Left forelimb (tissue), 1 donor: Measurements from ENCODE around the gene CKAP2L.
"Not testable (repeated sequence)": the region's sequence is repeated elsewhere in the genome, so short reads cannot be mapped to it uniquely, and the experiment has no call there.

Source experiments
- DNase-seq: peaks from one replicate; pipeline ENCODE4 v3.0.0-alpha.2; 2018; ENCODE audit warnings: low spot score

CKAP2L gene

DNA sequence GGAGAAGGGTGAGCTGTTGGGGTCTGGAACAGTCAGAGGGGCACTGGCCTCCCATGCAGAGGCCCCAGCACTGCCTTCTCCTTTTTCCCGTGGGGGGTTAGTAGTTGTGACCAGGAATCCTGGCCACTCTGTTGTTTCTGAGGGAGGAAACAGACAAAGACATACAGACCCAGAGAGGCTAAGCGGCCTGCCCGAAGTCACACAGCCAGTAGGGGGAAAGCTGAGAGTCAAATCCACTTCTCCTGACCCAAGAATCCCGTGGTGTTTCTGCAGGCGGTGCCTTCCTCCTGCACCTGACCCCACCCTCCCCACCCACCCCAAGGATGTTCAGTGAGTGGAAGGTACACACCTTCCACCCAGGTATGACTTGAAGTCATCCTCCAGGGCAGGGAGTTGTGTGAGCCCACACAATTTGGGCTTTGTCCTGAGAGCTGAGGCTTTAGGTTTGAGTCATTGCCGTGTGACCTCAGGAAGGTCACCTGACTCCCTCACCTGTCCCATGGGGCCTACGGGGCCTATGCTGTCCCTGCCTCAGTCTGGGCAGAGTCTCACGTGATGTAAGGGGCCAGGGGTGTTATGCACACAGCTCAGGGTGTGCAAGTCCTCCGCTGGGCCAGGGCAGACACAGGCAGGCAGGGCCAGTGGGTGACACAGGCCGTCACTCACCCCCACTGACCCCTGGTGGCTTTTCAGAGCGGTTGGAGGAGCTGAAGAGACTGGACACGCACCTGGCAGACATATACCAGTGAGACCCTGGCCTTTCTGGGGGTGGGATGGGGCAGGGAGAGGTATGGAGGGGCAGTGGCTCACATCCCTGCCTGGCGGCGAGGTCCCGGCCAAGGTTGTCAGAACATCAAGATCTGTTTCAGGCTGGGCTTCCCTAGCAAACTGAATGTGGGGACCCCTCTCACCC lies 38.6 kb downstream of the CKAP2L start:
- no peak for DNase-seq

GRCh38 chr2:112724591-112725525 lies 39.6 kb downstream of the CKAP2L start:
- no peak for DNase-seq

GRCh38 chr2:112723995-112724394 lies 40.4 kb downstream of the CKAP2L start:
- DNase-seq = no peak

DNA sequence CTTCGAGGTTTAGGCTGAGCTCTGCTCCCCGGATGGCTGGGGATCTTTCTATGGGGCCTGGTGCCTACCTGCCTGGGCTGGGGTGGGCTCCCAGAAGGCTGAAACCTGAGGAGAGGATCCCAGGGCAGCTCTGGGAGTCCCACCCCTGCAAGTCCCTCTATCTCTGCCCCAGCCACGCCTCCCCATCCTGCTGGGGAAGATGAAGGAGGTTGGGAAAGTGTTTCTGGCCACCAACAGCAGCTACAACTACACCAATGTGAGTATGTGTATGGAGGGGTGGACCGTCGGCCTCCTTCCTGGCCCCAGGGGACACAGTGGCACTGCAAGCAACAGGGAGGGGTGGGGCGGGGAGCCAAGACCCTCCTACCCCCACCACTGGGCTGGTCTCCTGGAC lies 40.9 kb downstream of the CKAP2L start:
- DNase-seq = no peak

DNA sequence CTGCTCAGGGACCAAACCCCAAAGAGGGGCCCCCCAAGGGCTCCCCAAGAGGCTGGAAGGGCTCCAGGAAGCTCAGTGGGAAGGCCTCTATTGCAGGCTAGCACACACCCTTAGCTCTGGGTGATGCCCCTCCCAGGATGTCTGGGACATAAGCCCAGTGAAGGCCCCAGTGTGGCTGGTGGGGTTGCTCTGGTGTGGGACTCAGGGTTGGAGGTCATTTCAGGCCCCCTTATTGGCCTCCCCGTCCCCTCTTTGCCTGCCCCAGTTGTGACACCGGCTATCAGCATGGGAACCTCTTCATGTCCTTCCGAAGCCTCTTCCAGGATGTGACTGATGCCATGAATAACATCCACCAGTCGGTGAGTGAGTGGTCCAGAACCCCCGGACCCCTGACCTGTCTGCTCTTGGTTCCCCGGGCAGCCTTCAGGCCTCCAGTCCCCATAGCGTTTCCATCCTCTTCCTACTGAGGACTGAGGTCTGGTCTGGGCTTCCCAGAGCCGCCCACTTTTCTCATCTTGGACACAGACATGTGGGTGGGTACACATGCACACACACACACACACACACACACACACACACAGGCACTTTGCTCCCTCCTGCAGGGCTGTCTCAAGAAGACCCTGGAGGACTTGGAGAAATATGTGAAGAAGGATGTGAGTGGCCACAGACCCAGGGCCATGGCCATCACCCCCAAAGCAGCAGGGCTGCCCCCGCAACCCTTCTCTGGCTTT lies 41.4 kb downstream of the CKAP2L start:
- no peak for DNase-seq

DNA sequence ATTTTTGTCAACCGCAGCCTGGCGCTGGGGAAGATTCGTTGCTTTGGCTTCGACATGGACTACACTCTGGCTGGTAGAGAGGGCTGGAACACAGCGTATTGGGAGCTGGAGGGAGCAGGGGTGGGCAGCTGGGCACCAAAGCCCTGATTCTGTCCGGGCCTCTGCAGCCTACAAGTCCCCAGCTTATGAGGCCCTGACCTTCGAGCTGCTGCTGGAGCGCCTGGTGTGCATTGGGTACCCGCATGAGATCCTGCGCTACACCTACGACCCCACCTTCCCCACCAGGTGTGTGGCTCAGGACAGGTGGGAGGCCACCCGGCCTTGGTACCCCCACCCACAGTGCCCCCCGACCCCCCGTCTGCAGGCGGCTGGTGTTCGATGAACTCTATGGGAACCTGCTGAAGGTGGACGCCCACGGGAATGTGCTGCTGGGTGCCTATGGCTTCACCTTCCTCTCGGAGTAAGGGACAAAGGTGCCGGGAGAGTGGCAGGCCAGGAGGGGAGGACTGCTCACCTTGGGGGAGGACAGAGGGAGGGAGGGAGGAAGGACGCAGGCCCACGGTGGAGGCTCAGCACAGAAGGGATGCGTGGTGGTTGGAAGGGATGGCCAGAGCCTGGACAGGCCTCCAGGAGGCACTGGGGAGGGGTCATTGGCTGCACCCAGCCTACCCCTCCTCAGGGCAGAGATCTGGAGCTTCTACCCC lies 42.4 kb downstream of the CKAP2L start:
- DNase-seq = no peak

DNA sequence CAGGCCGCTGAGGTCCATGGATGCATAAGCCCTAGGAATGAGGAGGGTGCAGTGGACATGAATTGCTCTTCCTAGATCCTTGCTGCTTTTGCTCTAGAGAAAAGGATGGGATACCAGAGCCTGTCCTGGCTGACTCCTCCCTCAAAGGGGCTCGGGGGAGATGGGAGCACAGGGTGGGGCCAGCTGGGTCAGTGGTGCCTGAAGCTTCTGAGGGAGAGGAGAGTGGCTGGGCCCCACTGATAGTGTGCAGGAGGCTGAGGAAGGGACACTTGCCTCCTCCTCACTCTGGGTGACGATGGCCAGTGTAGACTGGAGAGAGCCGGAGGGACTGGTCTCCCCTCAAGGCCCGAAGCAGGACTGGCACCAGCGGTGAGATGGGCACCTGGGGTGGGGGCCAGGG lies 43.6 kb downstream of the CKAP2L start, which contains the start of gene NT5DC4:
Gene NT5DC4, plus strand, starts transcription at position 236 of the 400 bp plus-strand sequence. Its CDS starts 60 bp downstream, at position 296.
- no peak for DNase-seq

GRCh38 chr2:112718863-112719370 lies 45.5 kb downstream of the CKAP2L start:
- no peak for DNase-seq

DNA sequence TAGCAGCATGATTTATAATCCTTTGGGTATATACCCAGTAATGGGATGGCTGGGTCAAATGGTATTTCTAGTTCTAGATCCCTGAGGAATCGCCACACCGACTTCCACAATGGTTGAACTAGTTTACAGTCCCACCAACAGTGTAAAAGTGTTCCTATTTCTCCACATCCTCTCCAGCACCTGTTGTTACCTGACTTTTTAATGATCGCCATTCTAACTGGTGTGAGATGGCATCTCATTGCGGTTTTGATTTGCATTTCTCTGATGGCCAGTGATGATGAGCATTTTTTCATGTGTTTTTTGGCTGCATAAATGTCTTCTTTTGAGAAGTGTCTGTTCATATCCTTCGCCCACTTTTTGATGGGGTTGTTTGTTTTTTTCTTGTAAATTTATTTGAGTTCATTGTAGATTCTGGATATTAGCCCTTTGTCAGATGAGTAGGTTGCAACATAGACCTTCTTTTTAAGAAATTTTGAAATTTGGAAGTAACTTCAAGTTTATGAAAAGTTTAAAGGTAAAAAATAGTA lies 47.5 kb downstream of the CKAP2L start:
- DNase-seq = not testable (repeated sequence)

DNA sequence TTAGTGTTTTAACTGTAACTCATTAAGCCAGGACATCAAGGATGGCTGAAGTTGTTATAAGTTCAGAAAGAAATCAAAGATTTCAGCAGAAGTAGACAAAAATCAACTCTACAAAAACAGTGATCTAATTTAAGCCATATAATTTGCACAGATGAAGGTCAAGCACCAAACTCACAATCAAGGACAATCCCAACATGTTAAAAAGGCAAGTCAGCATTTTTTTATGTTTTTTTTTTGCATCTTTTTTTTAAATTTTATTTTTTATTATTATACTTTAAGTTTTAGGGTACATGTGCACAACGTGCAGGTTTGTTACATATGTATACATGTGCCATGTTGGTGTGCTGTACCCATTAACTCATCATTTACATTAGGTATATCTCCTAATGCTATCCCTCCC lies 48.3 kb downstream of the CKAP2L start:
- not testable (repeated sequence) for DNase-seq

- no peak for DNase-seq
Observed at GRCh38 chr2:112714836-112715631, 49.4 kb downstream of the CKAP2L start.

GRCh38 chr2:112714331-112714730 lies 50.1 kb downstream of the CKAP2L start:
- DNase-seq = no peak

- DNase-seq = no peak
Observed at GRCh38 chr2:112713926-112714325, 50.5 kb downstream of the CKAP2L start.

DNA sequence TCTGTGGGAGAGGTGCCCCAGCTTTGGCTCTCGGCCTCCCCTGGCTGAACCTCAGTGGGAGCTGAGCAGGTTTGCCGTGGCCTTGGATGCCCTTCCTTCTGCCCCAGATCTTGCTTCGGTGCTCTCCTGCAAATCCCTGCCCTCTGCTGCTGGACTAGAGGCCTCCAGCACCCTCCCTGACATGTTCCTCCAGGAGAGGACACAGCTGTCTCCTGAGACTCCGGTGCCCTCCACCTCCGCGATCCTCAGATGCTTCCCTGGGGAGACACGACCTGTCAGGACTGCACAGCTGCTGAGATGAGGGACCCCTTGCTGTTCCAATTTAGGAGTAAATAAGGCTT lies 50.9 kb downstream of the CKAP2L start:
- no peak for DNase-seq

DNA sequence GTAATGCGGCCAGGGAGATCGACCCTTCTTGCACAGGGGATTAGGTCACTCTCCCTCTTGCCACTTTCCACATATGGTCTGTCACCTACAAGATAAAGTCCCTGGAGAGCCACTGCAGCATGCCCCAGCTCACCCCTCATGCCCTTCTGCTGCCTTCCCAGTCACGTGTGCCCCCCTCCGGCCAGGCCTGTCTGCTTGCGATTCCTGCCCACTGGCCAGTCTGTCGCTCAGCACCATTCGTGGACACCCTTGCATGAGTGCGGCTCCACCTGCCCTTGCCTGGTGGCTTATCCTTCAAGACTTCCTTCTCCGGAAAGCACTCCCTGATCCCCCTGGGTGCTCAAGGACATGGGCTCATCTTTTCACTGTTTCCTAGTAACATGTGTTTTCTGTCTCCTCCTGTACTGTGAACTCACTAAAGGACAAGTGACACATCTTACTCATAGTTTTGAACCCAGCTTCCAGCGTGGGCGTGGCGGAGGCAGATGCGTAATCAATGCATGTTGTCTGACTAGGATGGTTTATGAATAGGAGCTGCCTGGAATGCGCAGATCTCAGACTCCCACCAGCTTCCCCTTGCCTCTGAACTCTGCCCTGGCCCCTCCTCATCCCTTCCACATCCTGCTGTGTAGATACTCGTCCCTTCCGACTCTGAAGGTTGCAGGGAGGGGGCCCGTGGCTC lies 51.4 kb downstream of the CKAP2L start:
- no peak for DNase-seq

DNA sequence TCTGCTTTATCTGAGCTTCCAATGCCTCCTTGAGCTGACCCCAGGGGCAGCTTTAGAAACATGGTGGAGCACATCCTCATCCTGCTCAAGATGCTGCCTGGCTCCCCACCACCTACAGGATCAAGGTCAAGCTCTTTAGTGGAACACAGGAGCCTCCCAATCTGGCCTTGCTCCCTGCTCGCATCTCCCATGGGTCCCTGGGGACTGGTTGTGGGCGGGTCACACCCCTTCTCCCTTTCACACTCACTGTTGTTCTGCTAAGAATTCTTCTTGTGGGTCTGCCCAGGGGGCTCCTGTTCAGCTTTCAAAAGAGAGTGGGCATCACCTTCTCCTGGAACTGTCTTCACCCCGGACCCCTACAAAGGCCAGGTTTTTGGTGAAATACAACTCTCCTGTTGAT lies 51.9 kb downstream of the CKAP2L start:
- DNase-seq = no peak

- no peak for DNase-seq
Observed at GRCh38 chr2:112710956-112711750, 53.3 kb downstream of the CKAP2L start.

DNA sequence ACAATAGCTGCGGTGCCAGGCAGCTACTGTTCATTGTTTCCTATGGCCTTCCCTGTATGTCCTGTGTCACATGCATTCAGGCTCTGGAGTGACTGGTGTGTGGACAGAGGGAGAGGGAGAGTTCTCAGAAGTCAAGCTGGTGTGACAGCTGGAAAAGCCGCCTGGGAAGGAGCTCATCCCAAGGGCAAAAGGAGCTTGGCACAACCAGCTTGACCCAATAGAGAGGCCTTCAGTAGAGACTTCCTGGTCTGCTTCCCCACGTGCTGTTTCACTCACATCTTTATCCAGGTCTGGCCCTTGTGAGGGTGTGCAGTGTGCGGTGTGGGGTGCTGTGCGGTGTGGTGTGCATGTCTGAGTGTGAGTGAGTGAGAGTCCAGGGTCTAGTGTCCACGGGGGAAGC lies 54.7 kb downstream of the CKAP2L start:
- DNase-seq = no peak

GRCh38 chr2:112708968-112709367 lies 55.4 kb downstream of the CKAP2L start:
- no peak for DNase-seq
